OCI-LY1 (cell line): ENCODE measurements around the gene TSPAN3.

Source experiments
- H2AFZ ChIP-seq: fragments of 200-600 bp; sonication (generic), shearing (Covaris generic); 2 replicates; pipeline ENCODE4 v1.6.0; 2014; ENCODE audit warnings: antibody characterized with exemption, mild to moderate bottlenecking, low read length
- H3F3A ChIP-seq: fragments of 200-600 bp; sonication (generic), shearing (Covaris generic); 2 replicates; pipeline ENCODE4 v1.6.0; 2014; ENCODE audit warnings: mild to moderate bottlenecking, antibody characterized with exemption, low read length, moderate library complexity; ENCODE audit not compliant: insufficient read depth
- H3K27ac ChIP-seq: fragments of 200-600 bp; sonication (generic); 2 replicates; pipeline ENCODE4 v1.5.1; 2014; ENCODE audit warnings: low read length, mixed run types, mild to moderate bottlenecking, low read depth; ENCODE audit not compliant: poor library complexity, severe bottlenecking
- H3K27me3 ChIP-seq: fragments of 200-600 bp; sonication (generic); 2 replicates; pipeline ENCODE4 v1.6.0; 2014; ENCODE audit warnings: antibody characterized with exemption, mild to moderate bottlenecking, low read length, moderate library complexity; ENCODE audit not compliant: insufficient read depth
- H3K36me3 ChIP-seq: fragments of 200-600 bp; sonication (generic); 2 replicates; pipeline ENCODE4 v1.6.1; 2014; ENCODE audit warnings: mild to moderate bottlenecking, antibody characterized with exemption, low read length, moderate library complexity, mixed read lengths; ENCODE audit not compliant: insufficient read depth
- H3K4me1 ChIP-seq: fragments of 200-600 bp; sonication (generic); 2 replicates; pipeline ENCODE4 v1.5.1; 2014; ENCODE audit warnings: mild to moderate bottlenecking, low read length, moderate library complexity; ENCODE audit not compliant: insufficient read depth, severe bottlenecking
- H3K4me2 ChIP-seq: fragments of 200-600 bp; sonication (generic), shearing (Covaris generic); 2 replicates; pipeline ENCODE4 v1.6.1; 2014; ENCODE audit warnings: low read length
- H3K4me3 ChIP-seq: fragments of 200-600 bp; sonication (generic); 2 replicates; pipeline ENCODE4 v1.5.1; 2014; ENCODE audit warnings: low read length, low read depth, mild to moderate bottlenecking, mixed read lengths; ENCODE audit not compliant: poor library complexity, severe bottlenecking
- H3K79me2 ChIP-seq: fragments of 200-600 bp; shearing (Covaris generic); 2 replicates; pipeline ENCODE4 v1.6.1; 2016; ENCODE audit warnings: mixed run types, low read length, mixed read lengths; ENCODE audit not compliant: insufficient read depth
- H3K9ac ChIP-seq: fragments of 200-600 bp; sonication (generic), shearing (Covaris generic); 2 replicates; pipeline ENCODE4 v1.6.1; 2014; ENCODE audit warnings: mild to moderate bottlenecking, low read length, mixed read lengths
- H3K9me2 ChIP-seq: fragments of 200-600 bp; sonication (generic), shearing (Covaris generic); 2 replicates; pipeline ENCODE4 v1.6.1; 2014; ENCODE audit warnings: low read depth, mild to moderate bottlenecking, low read length, mixed read lengths
- H3K9me3 ChIP-seq: fragments of 200-600 bp; shearing (Covaris generic); 2 replicates; pipeline ENCODE4 v1.6.1; 2014; ENCODE audit warnings: low read length, mixed read lengths
- H4K20me1 ChIP-seq: fragments of 200-600 bp; sonication (generic), shearing (Covaris generic); 2 replicates; pipeline ENCODE4 v1.6.0; 2016; ENCODE audit warnings: mild to moderate bottlenecking, low read length; ENCODE audit not compliant: insufficient read depth
- EZH2 ChIP-seq: fragments of 200-600 bp; sonication (generic), shearing (Covaris generic); IDR thresholded peaks from 2 replicates; pipeline ENCODE4 v1.8.0; 2017; ENCODE audit warnings: borderline replicate concordance, mixed run types, mild to moderate bottlenecking, antibody characterized with exemption, low read length, moderate library complexity, mixed read lengths
- TF ChIP-seq, protein P1 (sequence below): fragments of 200-600 bp; sonication (generic), shearing (Covaris generic); IDR thresholded peaks from 2 replicates; pipeline ENCODE4 v1.5.1; 2017; ENCODE audit warnings: mild to moderate bottlenecking, antibody characterized with exemption, low read length, moderate library complexity, mixed read lengths

The TSPAN3 gene

DNA sequence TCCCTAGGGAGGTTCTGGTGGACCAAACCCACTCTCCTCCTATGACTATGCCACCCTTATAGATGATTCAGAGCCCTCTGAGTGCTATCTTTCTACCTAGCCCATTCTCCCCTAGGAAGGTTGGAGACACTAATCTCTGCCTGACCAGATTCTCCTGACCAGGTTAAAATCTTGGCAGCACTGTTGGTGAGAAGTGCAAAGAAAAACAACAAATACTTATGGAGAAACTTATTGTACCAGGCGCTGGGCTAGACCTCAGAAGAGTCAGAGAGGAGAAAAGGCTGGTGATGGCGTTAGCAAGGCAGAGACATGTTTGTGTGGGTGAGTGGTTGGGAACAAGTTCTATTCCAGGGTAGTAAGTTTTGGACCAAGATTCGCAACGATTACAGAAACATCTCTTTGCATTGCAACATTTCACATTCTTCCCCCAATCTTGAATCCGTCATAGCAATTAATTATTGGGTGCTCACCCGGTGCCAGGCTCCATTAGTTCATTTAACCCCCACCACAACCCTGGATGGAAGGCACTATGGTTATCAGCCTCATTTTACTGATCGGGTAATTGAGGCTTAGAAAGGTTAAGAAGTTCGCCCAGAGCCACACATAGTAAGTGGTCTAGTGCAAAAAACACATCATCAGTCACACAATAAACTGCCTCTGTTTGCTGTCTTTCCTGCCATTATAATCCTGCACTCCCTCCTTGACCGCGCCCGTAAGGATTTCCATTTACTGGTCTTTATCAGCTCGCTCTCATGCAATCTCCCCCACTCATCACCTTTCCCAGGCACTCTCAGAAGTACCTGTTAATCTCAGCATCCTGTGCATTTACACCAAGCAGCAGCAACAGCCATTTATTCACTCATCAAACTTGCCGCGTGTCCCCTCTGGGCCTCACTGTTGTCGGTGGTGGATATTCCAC is 655 bp upstream of the TSPAN3 start:
- Histone ChIP-seq H3K9me2 (no peaks in the 10 kb centered on the region), H3K36me3 (peaks cover 10% of the 10 kb centered on the region; the same call in 1 of the 2 replicates), H3K9me3 (no peaks in the 10 kb centered on the region), H3K4me3 (peak overlapping the region; percentile 74), H3K27me3 (no peaks in the 10 kb centered on the region), H2AFZ (0 out of 2 replicates have a peak overlapping the region, but pooled peaks have one; percentile 82), H3K4me1 (peaks cover 37% of the 10 kb centered on the region), H3K79me2 (peaks cover 9% of the 10 kb centered on the region; the same call in 1 of the 2 replicates), H3K9ac (peak overlapping the region; percentile 31; the same call in 1 of the 2 replicates), H4K20me1 (no peaks in the 10 kb centered on the region), H3K27ac (no peak overlapping the region), H3K4me2 (peak overlapping the region; percentile 51), H3F3A (no peaks in the 10 kb centered on the region)
- TF ChIP-seq, protein P1, sequence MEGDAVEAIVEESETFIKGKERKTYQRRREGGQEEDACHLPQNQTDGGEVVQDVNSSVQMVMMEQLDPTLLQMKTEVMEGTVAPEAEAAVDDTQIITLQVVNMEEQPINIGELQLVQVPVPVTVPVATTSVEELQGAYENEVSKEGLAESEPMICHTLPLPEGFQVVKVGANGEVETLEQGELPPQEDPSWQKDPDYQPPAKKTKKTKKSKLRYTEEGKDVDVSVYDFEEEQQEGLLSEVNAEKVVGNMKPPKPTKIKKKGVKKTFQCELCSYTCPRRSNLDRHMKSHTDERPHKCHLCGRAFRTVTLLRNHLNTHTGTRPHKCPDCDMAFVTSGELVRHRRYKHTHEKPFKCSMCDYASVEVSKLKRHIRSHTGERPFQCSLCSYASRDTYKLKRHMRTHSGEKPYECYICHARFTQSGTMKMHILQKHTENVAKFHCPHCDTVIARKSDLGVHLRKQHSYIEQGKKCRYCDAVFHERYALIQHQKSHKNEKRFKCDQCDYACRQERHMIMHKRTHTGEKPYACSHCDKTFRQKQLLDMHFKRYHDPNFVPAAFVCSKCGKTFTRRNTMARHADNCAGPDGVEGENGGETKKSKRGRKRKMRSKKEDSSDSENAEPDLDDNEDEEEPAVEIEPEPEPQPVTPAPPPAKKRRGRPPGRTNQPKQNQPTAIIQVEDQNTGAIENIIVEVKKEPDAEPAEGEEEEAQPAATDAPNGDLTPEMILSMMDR: no peak
- TF ChIP-seq EZH2: no peak

DNA sequence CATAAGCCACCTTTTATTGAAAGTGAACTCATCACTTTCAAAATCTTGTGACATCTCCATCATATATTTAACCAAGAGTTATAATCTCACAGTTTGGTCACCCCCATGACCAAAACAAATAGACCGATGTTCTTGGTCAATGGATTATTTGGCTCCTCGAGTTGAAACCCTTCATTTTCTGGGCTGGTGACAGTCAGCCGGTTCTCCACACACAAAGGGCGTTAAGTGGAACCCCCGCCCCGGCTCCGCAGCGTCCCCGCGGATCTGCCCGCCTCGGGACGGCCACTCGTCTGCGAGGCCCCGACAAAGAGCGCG is 772 bp downstream of the TSPAN3 start:
- H2AFZ ChIP-seq: no peak overlapping the region
- H3K9me2 ChIP-seq: no peaks in the 10 kb centered on the region
- H3K9ac ChIP-seq: peak overlapping the region; percentile 65
- H3K27ac ChIP-seq: no peak overlapping the region
- H3K4me2 ChIP-seq: peak overlapping the region; percentile 89
- H3K79me2 ChIP-seq: peaks cover 10% of the 10 kb centered on the region; the same call in 1 of the 2 replicates
- no peaks in the 10 kb centered on the region for H3K27me3 ChIP-seq
- no peak for TF ChIP-seq EZH2
- TF ChIP-seq, protein P1: no peak
- H3K36me3 ChIP-seq: peaks cover 10% of the 10 kb centered on the region; the same call in 1 of the 2 replicates
- H3F3A ChIP-seq: no peaks in the 10 kb centered on the region
- H3K9me3 ChIP-seq: no peaks in the 10 kb centered on the region
- H4K20me1 ChIP-seq: no peaks in the 10 kb centered on the region
- H3K4me3 ChIP-seq: peak overlapping the region; percentile 74
- H3K4me1 ChIP-seq: peaks cover 37% of the 10 kb centered on the region

DNA sequence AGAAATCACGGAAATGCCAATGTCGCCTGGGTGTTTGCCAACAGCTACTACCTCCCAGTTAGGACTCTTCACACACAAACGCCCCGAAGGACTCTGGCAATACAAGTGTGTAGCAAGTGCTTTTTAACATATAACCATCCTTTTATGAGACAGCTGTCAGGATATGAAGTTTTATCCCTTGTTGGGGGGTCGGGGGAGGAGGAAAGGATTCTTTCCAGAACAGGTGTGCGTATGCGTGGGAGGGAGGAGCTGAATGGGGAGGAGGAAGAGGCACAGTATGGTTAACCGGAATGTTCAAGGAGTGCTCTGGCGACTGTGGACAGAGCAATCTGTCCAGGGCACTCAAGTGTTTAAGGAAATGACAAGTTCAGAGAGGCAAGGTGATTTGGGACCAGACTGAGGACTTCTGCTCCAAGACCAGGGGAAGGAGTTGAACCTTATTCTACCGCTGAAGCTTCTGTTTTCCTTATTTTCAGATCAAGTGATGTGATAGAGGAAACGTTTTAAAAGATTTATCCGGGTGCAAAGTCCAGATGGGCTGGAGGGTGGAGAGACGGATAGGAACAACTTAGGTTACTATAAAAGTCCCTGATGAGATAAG is 1.3 kb downstream of the TSPAN3 start:
- peak overlapping the region; percentile 74 for H3K4me3 ChIP-seq
- H3K79me2 ChIP-seq: peaks cover 10% of the 10 kb centered on the region; the same call in 1 of the 2 replicates
- peak overlapping the region; percentile 65 for H3K9ac ChIP-seq
- H3K4me1 ChIP-seq: peaks cover 37% of the 10 kb centered on the region
- H3K4me2 ChIP-seq: peak overlapping the region; percentile 89
- H3K9me3 ChIP-seq: no peaks in the 10 kb centered on the region
- H4K20me1 ChIP-seq: no peaks in the 10 kb centered on the region
- TF ChIP-seq, protein P1: no peak
- TF ChIP-seq EZH2: no peak
- no peak overlapping the region for H3K27ac ChIP-seq
- H2AFZ ChIP-seq: no peak overlapping the region
- no peaks in the 10 kb centered on the region for H3K9me2 ChIP-seq
- H3K36me3 ChIP-seq: peaks cover 10% of the 10 kb centered on the region; the same call in 1 of the 2 replicates
- H3F3A ChIP-seq: no peaks in the 10 kb centered on the region
- H3K27me3 ChIP-seq: no peaks in the 10 kb centered on the region
